ENCODE measurements around the gene C6orf132.

C6orf132 gene

DNA sequence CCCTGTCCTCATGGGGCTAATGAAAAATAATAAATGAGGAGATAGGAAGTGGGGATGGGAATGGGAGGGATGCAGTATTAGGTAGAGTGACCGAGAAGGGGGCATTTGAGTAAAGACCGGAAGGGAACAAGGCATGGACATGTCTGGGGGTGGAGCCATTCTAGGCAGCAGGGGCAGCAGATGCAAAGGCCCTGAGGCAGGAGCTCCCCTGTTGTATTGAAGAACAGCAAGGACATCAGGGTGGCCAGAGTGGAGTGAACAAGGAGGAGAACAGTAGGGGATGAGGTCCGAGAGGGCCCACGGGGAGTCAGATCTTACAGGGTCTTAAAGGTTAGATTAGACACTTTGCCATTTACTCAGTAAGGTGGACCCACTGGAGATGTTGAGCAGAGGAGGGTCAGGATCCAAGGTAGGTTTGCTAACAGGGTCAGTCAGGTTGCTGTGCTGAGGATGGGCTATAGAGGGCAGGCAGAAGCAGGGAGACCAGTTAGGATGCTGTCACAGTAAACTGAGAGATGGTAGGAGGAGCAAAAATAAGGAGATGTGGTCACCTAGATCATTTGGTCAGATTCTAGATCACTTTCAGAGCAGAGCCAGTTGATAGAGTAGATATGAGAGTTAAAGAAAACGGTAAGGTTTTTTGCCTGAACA is 73.4 kb downstream of the C6orf132 start:
- no peak for DNase-seq (ENCODE audit: low read depth)
- H3K4me3 ChIP-seq (ENCODE audit: low read depth, low read length), result no peak overlapping the region
- TF ChIP-seq, protein P1, sequence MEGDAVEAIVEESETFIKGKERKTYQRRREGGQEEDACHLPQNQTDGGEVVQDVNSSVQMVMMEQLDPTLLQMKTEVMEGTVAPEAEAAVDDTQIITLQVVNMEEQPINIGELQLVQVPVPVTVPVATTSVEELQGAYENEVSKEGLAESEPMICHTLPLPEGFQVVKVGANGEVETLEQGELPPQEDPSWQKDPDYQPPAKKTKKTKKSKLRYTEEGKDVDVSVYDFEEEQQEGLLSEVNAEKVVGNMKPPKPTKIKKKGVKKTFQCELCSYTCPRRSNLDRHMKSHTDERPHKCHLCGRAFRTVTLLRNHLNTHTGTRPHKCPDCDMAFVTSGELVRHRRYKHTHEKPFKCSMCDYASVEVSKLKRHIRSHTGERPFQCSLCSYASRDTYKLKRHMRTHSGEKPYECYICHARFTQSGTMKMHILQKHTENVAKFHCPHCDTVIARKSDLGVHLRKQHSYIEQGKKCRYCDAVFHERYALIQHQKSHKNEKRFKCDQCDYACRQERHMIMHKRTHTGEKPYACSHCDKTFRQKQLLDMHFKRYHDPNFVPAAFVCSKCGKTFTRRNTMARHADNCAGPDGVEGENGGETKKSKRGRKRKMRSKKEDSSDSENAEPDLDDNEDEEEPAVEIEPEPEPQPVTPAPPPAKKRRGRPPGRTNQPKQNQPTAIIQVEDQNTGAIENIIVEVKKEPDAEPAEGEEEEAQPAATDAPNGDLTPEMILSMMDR (IDR thresholded peaks at IDR 0.05; ENCODE audit: control insufficient read depth, extremely low read depth, insufficient read depth), result no peak

GRCh38 chr6:42068173-42068572 is 74.2 kb downstream of the C6orf132 start:
- TF ChIP-seq, protein P1 (IDR thresholded peaks at IDR 0.05; ENCODE audit: control insufficient read depth, extremely low read depth, insufficient read depth), result no peak
- no peak overlapping the region for H3K4me3 ChIP-seq (ENCODE audit: low read depth, low read length)
- DNase-seq (ENCODE audit: low read depth), result no peak

DNA sequence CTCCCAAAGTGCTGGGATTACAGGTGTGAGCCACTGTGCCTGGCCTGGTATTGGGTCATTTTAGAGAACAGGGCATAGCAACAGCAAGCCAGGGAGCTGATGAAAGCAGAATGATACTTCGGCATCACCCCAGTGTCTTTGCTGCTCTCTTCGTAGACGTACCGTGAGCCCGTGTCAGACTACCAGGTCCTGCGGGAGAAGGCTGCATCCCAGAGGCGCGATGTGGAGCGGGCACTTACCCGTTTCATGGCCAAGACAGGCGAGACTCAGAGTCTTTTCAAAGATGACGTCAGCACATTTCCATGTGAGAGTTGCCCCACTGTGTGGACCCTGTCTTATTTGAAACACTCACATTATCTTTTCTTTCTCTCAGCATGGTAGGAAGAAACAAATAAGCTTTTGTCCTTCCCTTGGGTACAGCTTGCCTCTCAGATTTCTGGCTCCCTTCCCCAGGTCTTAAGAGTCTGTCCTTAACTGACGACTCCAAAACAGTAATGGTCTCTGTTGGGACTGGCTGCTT is 76.2 kb downstream of the C6orf132 start:
- no peak for DNase-seq (ENCODE audit: low read depth)
- H3K4me3 ChIP-seq (ENCODE audit: low read depth, low read length), result no peak overlapping the region
- TF ChIP-seq, protein P1 (IDR thresholded peaks at IDR 0.05; ENCODE audit: control insufficient read depth, extremely low read depth, insufficient read depth), result no peak

DNA sequence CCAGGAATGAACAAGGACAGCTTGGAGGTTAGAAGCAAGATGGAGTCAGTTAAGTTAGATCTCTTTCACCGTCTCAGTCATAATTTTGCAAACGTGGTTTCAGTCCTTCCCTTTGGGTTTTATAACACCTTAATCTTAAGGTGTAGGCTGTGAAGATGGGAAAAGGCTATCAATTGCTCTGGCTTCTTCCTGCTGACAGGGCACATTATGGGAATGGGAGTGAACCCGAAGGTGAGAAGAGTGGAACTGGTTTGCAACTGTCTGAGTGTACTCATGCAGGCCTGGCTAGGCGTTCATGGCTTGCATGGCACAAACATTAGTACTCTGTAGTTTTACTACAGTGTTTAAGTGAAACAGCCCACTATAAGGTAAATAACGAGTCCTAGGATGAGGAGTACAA is 82.7 kb downstream of the C6orf132 start:
- no peak overlapping the region for H3K4me3 ChIP-seq (ENCODE audit: low read depth, low read length)
- DNase-seq (ENCODE audit: low read depth), result no peak
- TF ChIP-seq, protein P1 (IDR thresholded peaks at IDR 0.05; ENCODE audit: control insufficient read depth, extremely low read depth, insufficient read depth), result no peak

GRCh38 chr6:42053601-42054000 is 88.8 kb downstream of the C6orf132 start:
- TF ChIP-seq, protein P1 (IDR thresholded peaks at IDR 0.05; ENCODE audit: control insufficient read depth, extremely low read depth, insufficient read depth), result no peak
- H3K4me3 ChIP-seq (ENCODE audit: low read depth, low read length), result no peak overlapping the region
- DNase-seq (ENCODE audit: low read depth), result no peak

GRCh38 chr6:42051268-42051653 is 91.2 kb downstream of the C6orf132 start:
- TF ChIP-seq, protein P1 (IDR thresholded peaks at IDR 0.05; ENCODE audit: control insufficient read depth, extremely low read depth, insufficient read depth), result no peak
- peak overlapping the region; percentile 77 for H3K4me3 ChIP-seq (ENCODE audit: low read depth, low read length)
- DNase-seq (ENCODE audit: low read depth), result no peak

Measured in LNCaP clone FGC (cell line).